Calu3 (cell line): Measurements from ENCODE around the gene TSPAN9. TPM values are rescaled to one million over a fixed set of nuclear protein-coding genes. Genes with fewer than 3 reads are reported as not detected.

Experiments used
- BruUV-seq: library from RNA; stranded (reverse); fragments of 400-500 nt; replicated peaks from 2 replicates; lab custom pipeline; 2021; lab: Mats Ljungman, UMichigan
- CTCF ChIA-PET: fragments of 300-600 bp; sonication (Branson Sonifier 250); formaldehyde crosslinking; loops from one replicate; lab custom pipeline; 2022; ENCODE audit warnings: antibody characterized with exemption; lab: Charles Lee
- DNase-seq: peaks from one replicate; pipeline ENCODE4 v3.0.0; 2022
- H3K27ac Mint-ChIP-seq: one replicate; pipeline ENCODE4 v1.8.0; 2022; ENCODE audit warnings: mixed read lengths; ENCODE audit not compliant: unreplicated experiment
- H3K27me3 Mint-ChIP-seq: one replicate; pipeline ENCODE4 v1.8.0; 2022; ENCODE audit warnings: mixed read lengths; ENCODE audit not compliant: unreplicated experiment
- H3K36me3 Mint-ChIP-seq: one replicate; pipeline ENCODE4 v1.8.0; 2022; ENCODE audit warnings: mild to moderate bottlenecking, moderate library complexity, mixed read lengths; ENCODE audit not compliant: insufficient read depth, unreplicated experiment
- H3K4me1 Mint-ChIP-seq: one replicate; pipeline ENCODE4 v1.8.0; 2022; ENCODE audit warnings: mild to moderate bottlenecking, low read depth, mixed read lengths; ENCODE audit not compliant: unreplicated experiment
- H3K4me3 Mint-ChIP-seq: one replicate; pipeline ENCODE4 v1.8.0; 2022; ENCODE audit warnings: mild to moderate bottlenecking, low read depth, moderate library complexity, mixed read lengths; ENCODE audit not compliant: unreplicated experiment
- H3K9me3 Mint-ChIP-seq: one replicate; pipeline ENCODE4 v1.8.0; 2022; ENCODE audit warnings: low read depth, mixed read lengths; ENCODE audit not compliant: unreplicated experiment
- intact Hi-C: fragments of 100-400 bp; cut with micrococcal nuclease; formaldehyde crosslinking; loops from one replicate; pipeline ENCODE4 v1.10.0; 2022; ENCODE audit not compliant: unreplicated experiment
- total RNA-seq: library from RNA; stranded (reverse); gene quantifications from 2 replicates; pipeline ENCODE4 v1.2.3, GENCODE V29; 2022
- TF ChIP-seq, protein P1 (sequence below): fragments of 200-600 bp; IDR thresholded peaks from one replicate; pipeline ENCODE4 v1.8.0; 2022; ENCODE audit warnings: antibody characterized with exemption; ENCODE audit not compliant: unreplicated experiment

TSPAN9 gene
- total RNA-seq, 1 experiment from 2014 or later: 6.0 TPM

DNA sequence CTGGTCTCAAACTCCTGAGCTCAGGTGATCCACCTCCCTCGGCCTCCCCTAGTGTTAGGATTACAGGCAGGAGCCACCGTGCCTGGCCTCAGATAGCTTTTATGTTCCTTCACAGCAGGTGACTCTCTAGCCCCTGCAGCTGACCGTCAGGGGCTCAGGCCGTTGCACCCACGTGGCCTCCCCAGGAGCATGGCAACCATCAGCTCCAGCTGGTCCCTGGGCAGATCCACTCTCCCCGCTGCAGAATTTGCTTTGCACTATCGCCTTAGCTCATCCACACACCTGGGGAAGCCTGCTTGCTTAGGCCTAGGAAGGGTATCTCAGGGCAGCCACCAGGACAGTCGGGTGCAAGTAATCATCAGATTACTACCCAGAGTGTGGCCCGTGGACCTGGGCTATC, 62.6 kb downstream of the TSPAN9 start:
- intact Hi-C loops: loop anchor here (10.0 kb wide), 1 partner anchor 65 kb away; the partner anchor contains the start of gene TSPAN9
- Mint-ChIP-seq H3K4me1 (no peaks in the 10 kb centered on the region), H3K27ac (no peak overlapping the region), H3K9me3 (no peaks in the 10 kb centered on the region), H3K36me3 (no peaks in the 10 kb centered on the region), H3K4me3 (no peak overlapping the region), H3K27me3 (peaks cover 10% of the 10 kb centered on the region)
- no peak for DNase-seq
- TF ChIP-seq, protein P1, sequence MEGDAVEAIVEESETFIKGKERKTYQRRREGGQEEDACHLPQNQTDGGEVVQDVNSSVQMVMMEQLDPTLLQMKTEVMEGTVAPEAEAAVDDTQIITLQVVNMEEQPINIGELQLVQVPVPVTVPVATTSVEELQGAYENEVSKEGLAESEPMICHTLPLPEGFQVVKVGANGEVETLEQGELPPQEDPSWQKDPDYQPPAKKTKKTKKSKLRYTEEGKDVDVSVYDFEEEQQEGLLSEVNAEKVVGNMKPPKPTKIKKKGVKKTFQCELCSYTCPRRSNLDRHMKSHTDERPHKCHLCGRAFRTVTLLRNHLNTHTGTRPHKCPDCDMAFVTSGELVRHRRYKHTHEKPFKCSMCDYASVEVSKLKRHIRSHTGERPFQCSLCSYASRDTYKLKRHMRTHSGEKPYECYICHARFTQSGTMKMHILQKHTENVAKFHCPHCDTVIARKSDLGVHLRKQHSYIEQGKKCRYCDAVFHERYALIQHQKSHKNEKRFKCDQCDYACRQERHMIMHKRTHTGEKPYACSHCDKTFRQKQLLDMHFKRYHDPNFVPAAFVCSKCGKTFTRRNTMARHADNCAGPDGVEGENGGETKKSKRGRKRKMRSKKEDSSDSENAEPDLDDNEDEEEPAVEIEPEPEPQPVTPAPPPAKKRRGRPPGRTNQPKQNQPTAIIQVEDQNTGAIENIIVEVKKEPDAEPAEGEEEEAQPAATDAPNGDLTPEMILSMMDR: no peak
- no TSS peak for BruUV-seq
- CTCF ChIA-PET: interaction anchor here (1.1 to 5.8 kb wide), 2 partner anchors 74 to 135 kb away, joined by 3 to 61 read pairs; no protein-coding TSS in a partner anchor

DNA sequence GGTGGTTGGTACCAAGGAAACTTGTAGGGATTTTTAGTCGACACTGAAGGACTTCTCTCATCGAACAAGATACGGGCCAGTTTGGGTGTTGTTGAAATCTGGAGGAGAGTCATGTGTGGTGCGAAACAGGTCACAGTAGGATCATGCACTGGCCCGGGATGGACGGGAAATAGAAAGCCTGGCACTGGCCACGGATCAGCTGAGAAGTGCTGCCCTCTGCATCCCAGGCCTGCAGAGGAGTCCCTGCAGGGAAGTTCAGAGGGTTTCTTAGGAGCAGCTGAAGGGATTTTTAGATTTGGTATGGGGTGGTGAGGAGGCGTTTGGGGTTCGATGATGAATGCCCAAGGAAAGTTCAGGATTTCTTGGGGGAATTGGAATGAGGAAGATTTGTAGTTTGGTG, 63.1 kb downstream of the TSPAN9 start:
- Mint-ChIP-seq H3K27ac (no peak overlapping the region), H3K27me3 (peaks cover 12% of the 10 kb centered on the region), H3K4me3 (no peak overlapping the region), H3K4me1 (no peaks in the 10 kb centered on the region), H3K36me3 (no peaks in the 10 kb centered on the region), H3K9me3 (no peaks in the 10 kb centered on the region)
- intact Hi-C loops: no loop called here
- BruUV-seq: no TSS peak
- CTCF ChIA-PET: interaction anchor here (5.8 kb wide), 1 partner anchor 135 kb away, joined by 61 read pairs; no protein-coding TSS in a partner anchor
- no peak for DNase-seq
- TF ChIP-seq, protein P1: no peak

DNA sequence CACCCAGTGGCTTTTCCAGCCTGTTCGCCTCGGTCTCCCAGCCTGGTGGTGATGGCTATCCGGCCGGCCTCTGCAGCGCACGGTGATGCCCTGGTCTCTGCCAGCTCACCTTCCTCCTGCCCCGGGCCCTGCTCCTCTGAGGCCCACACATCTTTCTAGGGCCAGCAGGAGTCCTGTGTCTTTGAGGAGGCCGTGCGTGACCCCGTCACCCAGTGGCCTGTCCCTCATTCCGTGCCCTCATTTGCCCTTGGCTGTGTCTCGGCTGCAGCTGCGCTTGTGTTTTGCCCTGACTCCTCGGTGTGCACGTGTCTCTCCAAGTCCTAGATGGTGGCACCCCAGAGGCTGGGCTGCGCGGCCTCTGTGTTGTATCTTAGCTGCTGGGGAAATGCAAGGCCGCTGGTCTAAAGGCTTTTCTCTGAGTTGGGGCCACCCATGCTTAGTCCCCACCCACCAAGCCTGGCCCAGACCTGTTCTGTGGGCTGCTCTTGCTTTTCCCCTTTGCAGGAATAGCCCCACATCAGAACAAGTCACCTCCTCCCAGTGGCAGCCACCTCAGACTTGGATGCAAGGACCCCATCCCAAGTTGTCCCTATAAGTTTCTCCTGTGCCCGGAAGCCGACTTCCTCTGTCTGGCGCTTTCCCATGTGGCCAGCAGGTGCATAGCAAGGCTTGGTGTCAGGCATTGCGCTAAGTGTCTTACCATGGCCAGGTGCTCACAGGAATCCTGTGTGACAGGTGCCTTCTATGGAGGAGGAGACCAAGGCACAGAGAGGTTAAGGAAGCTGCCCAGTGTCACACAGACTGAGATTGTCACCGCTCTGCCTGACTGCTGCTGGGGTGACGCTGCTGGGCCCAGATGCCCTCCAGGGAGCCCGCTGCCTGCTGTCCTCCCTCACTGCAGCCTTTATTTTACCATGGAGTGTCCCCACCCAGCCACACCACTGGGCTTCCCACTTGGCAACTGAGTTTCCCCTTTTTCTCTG, 64.5 kb downstream of the TSPAN9 start:
- no peaks in the 10 kb centered on the region for H3K9me3 Mint-ChIP-seq
- CTCF ChIA-PET: no interaction called here
- BruUV-seq: no TSS peak
- H3K27ac Mint-ChIP-seq: no peak overlapping the region
- H3K36me3 Mint-ChIP-seq: no peaks in the 10 kb centered on the region
- DNase-seq: no peak
- H3K4me1 Mint-ChIP-seq: no peaks in the 10 kb centered on the region
- H3K27me3 Mint-ChIP-seq: peaks cover 26% of the 10 kb centered on the region
- TF ChIP-seq, protein P1: no peak
- intact Hi-C loops: no loop called here
- H3K4me3 Mint-ChIP-seq: no peak overlapping the region

DNA sequence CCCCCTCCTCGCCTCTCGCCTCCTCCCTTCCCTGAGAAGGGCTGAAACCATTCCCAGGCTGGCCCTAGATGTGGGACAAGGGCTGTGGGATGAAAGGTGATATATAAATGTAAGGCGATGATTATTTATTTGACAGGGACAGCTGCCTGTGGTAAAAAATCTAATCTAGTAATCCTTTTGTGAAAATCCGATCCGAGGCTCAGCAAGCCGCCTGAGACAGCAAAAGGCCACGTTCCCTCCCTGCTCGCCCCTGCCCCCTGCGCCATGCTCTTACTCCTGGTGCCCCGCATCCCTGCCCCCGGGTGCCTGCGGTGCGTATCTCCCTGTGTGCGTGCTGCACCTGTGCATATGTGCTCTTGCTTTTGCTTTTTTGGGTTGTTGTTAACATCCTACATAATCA, 65.2 kb downstream of the TSPAN9 start:
- Mint-ChIP-seq H3K4me3 (no peak overlapping the region), H3K9me3 (no peaks in the 10 kb centered on the region), H3K4me1 (no peaks in the 10 kb centered on the region), H3K27me3 (peaks cover 33% of the 10 kb centered on the region), H3K27ac (no peak overlapping the region), H3K36me3 (no peaks in the 10 kb centered on the region)
- no peak for DNase-seq
- intact Hi-C loops: no loop called here
- no TSS peak for BruUV-seq
- TF ChIP-seq, protein P1: no peak
- CTCF ChIA-PET: no interaction called here
